GM19240 (cell line): ENCODE results near the gene FAM124A.

Experiments used
- DNase-seq: peaks from one replicate; pipeline ENCODE4 v3.0.0; 2011; ENCODE audit warnings: low spot score; ENCODE audit not compliant: insufficient read length

Gene FAM124A

DNA sequence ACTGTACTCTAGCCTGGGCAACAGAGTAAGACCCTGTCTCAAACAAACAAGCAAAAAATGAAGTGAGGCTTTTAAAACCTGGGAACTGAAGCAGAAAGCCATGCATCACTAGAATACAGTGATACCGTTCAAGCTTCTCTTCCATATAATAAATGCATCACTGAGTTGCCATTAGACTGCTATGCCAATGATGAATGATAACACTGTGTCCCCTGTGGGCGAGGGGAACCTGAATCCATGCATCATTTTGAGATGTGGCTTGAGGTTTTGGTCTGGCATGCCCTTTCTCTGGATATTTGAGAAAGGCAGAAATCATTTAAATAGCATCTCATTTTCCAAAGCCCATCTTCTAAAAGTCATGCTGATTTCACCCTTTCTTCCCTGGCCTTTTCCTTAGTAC, 1.5 kb upstream of the FAM124A start:
- no peak for DNase-seq

DNA sequence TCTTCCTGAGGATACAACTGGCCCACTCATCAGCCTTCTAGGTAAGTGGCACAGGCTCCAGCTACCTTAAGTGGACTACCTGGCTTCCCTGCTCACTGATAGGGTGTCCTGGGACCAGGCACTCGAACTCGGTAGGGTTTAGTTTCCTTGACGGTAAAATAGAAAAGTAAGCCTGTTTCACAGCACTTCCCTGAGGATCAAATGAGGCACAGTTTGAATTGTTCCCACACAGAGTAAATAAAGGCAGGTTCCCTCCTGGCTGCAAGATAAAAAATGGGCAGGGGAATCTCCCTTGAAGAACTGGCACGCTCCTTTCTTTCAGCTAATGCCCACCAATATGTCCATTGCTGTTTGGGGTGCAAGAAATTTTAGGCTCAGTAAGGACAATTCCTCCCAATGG, 1.1 kb upstream of the FAM124A start:
- DNase-seq: no peak

DNA sequence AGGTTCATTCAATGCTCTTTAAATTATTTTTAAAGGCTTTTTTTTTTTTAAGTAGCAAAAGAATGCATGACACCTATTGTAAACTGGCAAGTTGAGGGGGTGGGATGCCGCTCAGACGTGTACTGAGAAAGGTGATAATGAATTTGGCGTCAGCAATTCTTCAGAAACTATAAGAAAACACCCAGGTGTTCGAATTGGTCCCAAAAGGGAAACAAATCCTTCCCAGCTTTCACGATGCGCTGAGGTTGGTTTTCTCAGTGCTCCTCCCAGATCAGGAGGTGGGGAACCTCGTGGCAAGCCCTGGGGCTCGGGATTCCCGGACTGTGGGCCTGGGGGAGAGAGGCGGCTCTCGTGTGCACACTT, 543 bp upstream of the FAM124A start:
- DNase-seq: no peak

DNA sequence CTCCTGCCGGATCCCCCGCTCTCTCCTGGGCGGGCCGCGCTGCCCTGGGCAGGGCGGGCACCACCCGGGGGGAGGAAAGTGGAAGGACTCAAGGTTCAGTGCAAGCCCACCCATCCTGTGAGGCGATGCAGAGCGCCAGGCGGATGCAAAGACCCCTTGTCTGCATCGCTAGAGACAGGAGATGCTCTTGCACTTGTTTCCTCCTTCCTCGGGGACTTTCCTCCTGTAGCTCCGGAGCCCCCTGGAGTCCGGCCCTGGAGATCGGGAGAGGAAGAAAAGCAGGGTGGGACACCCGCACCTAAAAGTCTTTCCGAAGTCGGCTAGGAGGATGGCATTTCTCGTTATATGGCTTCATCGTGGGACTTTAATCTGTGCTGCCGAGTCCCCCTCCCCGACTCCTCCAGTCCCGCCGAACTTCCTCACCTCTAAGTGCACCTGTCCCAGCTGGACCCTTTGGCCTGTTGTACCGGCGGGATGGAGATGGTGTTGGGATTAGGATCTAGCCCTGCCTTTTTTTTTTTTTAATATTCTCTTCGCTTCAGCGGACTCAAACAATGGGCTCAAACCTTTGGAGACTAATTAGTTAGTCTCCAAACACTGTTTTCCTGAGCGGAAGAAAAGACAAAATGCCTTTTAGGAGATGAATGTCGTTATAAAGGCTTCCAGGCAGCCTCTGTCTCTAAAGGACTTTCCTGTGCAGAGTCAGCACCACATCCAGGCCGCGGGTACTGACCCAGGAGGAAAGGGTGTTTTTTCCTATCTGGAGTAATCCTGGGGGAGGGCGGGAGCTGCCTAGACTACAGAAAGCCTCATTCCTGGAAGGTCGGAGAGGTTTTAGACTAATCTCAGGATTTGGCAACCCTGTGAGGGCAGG, 725 bp downstream of the FAM124A start:
- DNase-seq: no peak

DNA sequence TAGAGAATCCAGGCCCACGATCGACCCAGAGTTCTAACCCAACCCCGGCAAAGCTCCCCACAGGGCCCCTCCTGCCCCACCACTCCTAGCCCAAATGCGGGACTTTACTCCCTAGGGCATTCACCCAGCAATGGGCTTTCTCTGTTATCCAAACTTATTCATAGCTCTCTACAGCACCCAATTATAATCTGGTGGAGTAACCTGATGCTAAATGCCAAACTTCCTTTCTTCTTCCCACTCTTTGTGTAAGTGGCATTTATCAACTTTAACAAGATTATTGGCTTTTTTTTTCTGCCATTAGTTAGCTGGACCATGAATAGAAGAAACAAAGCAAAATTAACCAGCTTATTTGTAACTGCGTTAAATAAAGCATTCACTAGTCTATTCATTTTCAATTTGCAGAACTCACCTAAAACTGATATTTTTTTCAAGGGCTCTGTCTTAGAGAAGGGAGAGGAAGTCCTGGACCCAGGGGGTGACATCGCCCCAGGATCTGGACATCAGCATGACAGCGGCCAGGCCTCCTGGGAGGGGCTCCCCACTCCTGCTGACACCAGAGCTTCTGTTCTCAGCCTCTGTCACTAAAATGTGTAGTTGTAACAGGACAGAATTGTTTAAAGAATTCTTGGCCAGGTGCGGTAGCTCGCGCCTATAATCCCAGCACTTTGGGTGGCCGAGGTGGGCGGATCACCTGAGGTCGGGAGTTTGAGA, 1.5 kb downstream of the FAM124A start:
- no peak for DNase-seq

DNA sequence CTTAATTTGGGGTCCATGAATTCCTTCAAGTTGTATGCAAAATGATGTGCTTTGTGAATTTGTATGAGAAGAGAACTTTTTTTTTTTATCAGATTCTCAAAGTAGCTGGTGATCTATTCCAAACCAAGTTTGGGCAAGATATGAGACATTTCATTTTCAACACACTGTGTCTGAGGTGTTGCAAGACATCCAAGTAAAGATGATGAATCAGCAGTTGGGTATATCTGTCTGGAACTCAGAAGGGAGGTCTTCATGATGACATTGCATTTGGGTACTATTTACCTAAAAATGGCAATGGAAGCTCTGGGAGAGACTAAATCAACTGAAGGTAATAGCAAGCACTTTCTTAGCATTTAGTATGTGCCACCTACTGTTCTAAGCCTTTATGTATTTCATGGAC, 2.8 kb downstream of the FAM124A start:
- DNase-seq: no peak

DNA sequence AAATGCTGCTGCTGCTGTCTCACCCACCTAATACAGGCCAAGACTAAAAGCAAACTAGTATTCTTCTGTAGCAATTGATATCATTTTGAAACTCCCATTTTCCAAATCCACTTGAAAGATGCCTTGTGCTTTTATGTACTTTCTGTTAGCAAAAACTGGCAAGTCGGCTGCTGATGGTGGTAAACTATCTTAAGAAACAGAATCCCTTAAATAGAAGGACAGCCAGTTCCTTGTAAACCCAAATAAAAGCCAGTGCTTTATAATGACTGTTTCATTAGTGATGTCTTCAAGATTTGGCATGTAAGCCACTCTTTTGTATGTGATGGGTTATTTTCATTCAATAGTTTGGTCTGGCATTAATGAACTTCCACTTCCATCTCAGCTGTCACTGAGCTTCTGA, 5.2 kb downstream of the FAM124A start:
- no peak for DNase-seq

DNA sequence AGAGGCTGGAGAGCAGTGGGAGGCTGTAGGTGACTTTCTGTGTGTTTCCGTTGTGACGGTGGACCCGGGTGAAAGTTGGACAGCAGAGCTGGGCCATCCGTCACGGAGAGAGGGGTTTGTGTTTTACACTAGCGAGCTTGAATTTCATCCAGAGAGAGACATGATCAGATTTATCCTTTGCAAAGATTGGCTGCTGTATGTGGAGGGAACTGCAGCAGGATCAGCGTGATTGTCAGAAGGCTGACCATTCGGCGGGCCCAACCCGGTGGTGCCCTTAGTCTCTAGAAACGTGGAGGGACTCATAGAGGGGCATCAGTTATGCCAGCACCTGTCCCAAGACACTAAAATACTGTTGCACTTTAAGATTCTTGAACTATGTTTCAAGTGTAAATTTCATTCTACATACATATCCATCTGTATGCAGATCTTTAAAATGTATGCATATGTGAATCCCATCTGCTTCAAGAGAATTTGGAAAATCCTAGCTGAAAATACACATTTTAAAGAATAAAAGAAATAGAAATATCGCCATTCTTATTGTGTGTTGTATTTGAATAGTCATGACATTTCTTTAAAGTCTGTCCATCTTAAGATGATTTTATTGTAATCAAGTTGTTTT, 7.0 kb downstream of the FAM124A start:
- no peak for DNase-seq

DNA sequence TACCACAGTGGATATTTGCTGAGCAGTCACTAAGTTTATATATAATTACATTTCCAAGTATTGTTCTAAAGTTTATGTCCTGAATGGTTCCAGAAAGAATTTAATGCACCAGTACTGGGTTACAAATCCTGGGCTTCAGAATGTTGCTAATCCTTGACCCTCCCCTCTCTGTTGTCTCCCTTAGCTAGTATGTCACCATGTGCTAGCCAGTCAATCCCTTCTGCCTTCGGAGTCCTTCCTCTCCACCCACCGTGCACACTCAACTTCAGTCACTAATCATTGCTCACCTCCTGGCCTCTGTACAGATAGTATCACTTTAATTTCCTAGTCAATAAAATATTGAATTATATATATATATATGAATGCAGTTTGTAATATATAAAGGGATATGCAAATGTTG, 7.5 kb downstream of the FAM124A start:
- no peak for DNase-seq

DNA sequence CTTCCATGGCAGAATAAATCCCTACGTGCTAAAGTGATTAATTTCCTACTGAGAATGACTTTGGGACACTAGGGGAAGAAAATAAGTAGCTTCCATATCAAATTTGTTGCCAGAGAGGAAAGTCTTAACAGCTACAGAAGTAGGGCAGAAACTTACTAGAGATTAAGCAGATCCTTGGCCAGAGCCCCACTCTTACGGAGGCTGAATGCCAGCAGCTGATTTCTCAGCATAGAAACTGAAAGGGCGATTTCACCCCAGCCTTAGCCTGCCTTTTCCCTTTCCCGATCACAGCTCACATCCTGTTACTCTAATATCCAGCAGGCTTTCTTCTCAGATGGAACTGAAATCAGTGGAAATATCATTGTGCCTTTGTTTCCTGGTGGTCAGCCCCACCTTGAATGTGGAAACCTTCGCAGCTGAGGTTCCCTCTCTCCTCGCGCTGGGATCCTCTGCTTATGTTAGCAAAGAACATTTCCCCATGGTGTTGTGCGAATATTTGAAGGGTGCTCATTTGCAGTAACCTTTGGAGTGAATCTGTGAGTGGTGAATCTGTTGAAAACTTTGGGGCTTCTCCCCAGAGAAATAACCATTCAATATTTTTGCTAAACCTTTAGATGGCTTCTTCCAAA, 8.4 kb downstream of the FAM124A start:
- DNase-seq: no peak

DNA sequence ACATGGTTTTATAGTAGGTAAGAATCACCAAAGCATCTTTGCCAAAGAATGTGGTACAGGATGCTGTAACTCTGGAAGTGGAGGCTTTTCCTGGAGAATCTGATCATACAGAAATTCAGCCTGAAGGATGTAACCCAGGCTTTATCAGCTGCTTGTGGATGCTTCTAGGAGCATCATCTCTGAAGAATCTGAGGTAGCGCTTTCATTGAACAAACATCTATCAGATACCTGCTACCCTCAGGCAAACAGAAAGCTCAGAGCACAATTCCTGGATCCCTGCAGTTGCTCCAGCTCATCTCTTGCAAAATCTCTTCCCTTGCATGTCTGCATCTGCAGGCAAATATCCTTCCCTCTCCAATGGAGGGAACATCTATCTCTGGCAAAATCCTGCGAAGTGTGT, 9.3 kb downstream of the FAM124A start:
- no peak for DNase-seq

DNA sequence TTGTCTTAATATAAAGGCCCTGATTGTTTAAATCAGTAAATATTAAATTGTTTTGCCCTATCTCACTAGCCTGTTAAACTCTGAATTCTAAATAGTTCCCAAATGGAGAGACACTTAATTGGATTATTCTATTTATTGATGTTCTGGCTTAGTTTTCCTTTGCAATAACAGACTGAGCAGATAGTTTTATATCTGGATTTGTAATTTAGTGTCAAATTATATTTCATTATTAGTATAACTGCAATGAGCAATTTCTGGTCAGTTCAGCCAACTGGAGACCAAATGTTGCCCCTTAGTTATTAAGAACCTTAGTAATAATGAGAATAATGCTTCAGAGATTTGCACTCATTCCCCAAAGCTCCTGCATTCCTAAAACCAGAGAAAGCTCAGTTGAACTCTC, 10.1 kb downstream of the FAM124A start:
- no peak for DNase-seq

DNA sequence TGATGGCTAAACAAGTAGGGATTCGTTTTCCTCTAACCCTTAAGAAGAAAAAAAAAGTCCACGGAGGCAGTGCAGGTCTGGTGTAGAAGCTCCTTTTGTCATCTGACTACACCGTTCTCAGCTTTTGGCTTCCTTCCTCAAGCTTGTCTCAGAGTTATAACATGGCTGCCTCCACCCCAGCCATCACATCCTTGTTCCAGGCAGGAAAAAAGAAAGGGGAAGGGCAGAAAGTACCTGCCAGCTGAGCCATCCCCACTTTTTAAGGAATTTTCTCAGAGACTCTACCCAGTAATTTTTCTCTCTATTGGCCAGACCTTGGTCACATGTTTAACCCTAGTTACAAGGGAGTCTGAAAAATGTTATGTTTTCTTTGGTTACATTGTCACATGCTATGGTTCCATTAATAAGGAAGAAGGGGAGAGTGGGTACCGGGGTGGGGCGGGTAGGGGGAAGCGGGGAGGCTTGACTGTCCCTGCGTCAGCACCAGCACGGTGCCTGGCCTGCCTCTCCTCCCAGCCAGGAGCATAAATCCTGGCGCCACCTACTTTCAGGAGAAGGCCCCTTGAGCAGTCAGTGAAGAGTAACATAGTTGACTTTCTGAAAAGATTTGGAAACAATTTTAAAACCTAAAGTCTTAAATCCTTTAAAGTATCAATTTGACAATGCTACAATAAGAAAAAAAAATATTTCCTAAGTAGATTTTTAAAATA, 11.1 kb downstream of the FAM124A start:
- no peak for DNase-seq

DNA sequence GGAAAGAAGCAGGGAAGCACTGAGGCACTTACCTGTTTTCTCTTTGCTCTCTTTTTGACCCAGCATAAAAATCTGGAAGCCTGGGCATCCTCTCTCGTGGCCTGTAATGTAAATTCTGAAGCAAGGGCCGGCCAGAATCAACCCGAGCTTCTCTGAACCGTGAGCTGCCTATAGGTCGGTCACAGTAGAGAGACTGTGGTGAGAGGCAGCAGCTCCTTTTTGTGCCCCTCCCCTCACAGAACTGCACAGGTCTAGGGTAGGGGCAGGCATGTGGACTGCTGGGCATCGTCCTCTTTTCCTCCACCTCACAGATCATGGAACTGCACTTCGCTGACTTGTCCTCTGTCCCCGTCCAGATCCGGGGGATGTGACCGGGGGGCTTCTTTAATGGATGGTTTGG, 12.5 kb downstream of the FAM124A start:
- no peak for DNase-seq

DNA sequence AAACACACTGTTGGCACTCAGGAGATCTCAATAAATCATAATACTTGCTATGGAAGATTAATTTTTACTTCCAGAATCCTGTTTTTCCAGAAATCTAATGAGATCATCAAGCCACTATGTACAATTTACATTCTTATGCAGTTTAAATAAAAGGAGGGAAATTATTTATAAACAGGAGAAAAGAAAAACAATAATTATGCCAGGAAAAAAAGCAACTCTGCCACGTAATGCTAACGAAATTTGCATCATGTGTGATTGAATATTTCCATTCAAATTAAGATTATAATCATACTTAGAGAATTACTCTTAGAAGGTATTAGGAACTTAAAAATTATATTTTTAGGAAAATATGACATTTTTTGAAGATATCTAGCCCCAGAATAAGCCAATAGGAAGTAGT, 13.0 kb downstream of the FAM124A start:
- no peak for DNase-seq

DNA sequence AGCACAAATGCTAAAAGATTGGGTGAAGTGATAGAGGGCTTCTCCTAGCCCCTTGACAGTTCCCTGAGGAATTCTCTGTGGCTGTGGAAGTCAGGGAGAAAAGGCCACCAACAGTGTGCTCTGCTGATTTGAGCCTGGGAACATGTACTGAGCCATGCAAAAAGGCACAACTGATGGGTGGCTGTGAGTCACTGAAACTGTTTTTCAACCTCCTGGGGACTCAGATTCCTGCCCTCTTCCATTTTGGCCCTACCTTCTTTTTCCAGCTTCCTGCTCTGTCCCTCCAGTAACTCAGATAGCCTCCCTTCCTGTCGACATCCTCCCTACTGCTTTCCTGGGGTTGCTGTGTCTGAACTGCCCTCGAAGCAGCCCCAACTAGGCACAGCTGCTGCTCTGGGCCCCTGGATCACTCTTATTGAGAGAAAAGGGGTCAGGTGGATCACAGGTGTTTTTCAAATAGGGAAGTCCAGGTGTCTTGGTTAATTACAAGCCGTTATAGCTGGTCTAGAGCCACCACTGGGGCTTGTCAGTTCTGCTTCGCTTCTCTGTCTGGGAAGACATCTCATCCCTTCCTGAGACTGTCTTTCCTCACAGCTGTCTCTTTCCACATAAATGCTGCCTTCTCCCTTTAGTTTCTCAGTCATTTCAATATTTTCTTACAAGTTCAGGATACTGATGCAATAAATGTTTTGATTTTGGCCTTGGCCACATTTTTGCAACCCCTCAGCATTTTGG, 13.7 kb downstream of the FAM124A start:
- no peak for DNase-seq

DNA sequence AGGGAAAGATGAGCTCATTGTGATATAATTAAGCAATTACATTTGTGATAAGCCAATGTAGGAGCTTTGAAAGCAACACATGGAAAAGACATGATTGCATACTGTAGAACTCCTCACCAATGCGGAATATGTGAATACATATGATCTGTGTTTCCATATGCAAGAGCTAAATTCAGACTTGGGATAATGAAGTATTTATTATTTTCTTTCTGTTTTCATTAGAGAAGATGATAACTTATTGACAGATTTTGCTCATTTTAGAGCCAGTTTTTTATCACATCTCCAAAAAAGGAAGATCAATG, 14.2 kb downstream of the FAM124A start:
- DNase-seq: no peak

DNA sequence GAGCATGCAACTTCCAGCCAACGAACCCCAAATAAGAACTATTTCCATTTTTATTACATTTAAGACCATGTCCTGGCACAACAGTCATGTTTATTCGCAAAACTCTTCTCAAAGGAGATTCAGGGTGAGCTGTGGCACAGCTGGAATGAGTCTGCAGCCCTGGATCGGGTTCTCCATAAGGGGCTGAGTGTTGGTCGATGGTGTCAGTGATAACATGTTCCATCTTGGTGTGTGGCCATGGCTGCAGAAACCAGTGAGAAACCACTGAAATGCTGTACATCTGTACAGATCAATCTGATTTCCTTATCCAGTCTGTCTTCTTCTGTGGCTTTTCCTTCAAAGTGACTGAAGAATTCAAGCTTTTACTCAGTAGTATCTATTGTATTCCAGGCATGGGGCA, 15.2 kb downstream of the FAM124A start:
- no peak for DNase-seq

DNA sequence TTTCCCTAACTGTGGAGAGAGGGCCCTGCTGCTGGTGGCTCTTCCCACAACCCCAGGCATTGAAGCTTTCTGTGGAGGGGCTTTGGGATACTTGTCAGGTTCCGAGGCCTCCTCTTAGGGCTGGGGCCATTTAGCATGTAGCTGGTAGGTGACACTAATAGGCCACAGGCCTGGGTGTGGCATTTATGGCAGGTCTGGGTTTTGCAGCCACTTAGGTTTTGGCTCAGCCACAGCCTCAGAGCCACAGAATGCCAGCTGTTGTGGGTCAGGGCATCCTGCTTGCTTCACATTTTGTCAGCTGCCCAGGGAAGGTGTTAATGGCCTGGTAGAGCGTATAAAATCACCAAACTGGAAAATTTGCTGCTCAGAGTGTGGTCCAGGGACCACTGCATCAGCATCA, 15.7 kb downstream of the FAM124A start:
- DNase-seq: no peak

DNA sequence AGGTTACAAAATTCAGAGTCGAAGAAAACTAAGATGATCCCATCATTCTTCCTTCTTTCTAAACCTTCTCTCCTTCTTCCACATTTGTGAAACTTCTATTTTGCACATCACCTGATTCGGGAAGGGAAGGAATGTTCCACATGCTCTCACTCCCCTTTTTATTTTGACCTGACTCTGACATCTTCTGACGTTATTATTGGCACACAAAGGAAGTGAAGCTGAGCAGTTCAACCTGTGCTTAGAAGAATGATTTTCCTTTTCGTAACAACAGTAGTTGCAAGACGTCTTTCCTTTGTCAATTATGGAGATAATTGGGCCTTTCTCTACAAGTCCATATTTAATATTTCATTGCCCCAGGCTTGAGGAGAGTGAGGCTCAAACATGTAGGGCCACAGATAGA, 18.0 kb downstream of the FAM124A start:
- DNase-seq: no peak

DNA sequence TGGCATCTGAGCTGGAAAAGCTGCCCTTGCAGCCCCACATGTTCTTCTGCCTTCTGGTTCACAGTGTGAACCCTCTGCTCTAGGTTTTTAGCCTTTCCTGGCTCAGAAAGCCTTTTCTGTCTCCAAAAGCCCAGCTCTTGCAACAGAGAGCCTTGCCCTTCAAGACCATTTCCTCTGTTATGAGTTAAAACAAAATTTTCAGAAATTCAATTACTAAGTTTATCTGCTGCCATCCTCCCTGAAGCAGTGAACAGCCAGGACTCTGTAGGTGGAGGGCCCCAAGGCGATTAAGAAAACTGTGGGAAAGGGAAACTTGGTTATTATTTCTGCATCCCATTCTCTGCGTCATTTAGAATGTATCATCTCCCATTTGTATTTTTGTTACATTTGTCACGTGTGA, 18.8 kb downstream of the FAM124A start:
- DNase-seq: no peak
